A673 (cell line): ENCODE measurements around the gene EIF2AK2. TPM values are rescaled to one million over a fixed set of nuclear protein-coding genes. Genes with fewer than 3 reads are reported as not detected.

ENCODE experiments used
- BruUV-seq: library from RNA; stranded (reverse); fragments of 400-500 nt; replicated peaks from 2 replicates; lab custom pipeline; 2021; lab: Mats Ljungman, UMichigan
- CTCF ChIA-PET: fragments of 300-600 bp; sonication (Branson Sonifier 250); formaldehyde crosslinking; loops from one replicate; lab custom pipeline; 2022; ENCODE audit warnings: antibody characterized with exemption; lab: Charles Lee
- POLR2A ChIA-PET: fragments of 300-600 bp; sonication (Branson Sonifier 250); formaldehyde crosslinking; loops from one replicate; lab custom pipeline; 2022; ENCODE audit warnings: antibody characterized with exemption; ENCODE audit not compliant: low non-redundant PET; lab: Charles Lee
- DNase-seq: peaks from one replicate; pipeline ENCODE4 v3.0.0-alpha.2; 2015; ENCODE audit warnings: low spot score
- H3K27ac ChIP-seq: fragments of 200-600 bp; sonication (generic); 2 replicates; pipeline ENCODE4 v1.5.1; 2016; ENCODE audit warnings: mixed run types, low read depth, mild to moderate bottlenecking, mixed read lengths, antibody characterized with exemption, low read length; ENCODE audit not compliant: poor library complexity, severe bottlenecking
- H3K27me3 ChIP-seq: fragments of 200-600 bp; sonication (generic); replicated peaks from 2 replicates; pipeline ENCODE4 v1.6.1; 2017; ENCODE audit warnings: mixed run types, low read depth, mild to moderate bottlenecking, mixed read lengths, antibody characterized with exemption, low read length; ENCODE audit not compliant: insufficient read depth, poor library complexity
- H3K36me3 ChIP-seq: fragments of 200-600 bp; sonication (generic); 2 replicates; pipeline ENCODE4 v1.6.1; 2016; ENCODE audit warnings: mixed run types, mild to moderate bottlenecking, mixed read lengths, antibody characterized with exemption, low read length; ENCODE audit not compliant: insufficient read depth, poor library complexity, severe bottlenecking
- H3K4me1 ChIP-seq: fragments of 200-600 bp; sonication (generic); 2 replicates; pipeline ENCODE4 v1.6.1; 2017; ENCODE audit warnings: mixed run types, mild to moderate bottlenecking, mixed read lengths, antibody characterized with exemption, low read length; ENCODE audit not compliant: insufficient read depth, poor library complexity, severe bottlenecking
- H3K4me3 ChIP-seq: fragments of 200-600 bp; sonication (generic); 2 replicates; pipeline ENCODE4 v1.5.1; 2016; ENCODE audit warnings: low read depth, mixed run types, mild to moderate bottlenecking, mixed read lengths, low read length; ENCODE audit not compliant: poor library complexity, severe bottlenecking
- H3K9me3 ChIP-seq: fragments of 200-600 bp; sonication (generic); 2 replicates; pipeline ENCODE4 v1.6.1; 2016; ENCODE audit warnings: mixed run types, low read depth, mild to moderate bottlenecking, mixed read lengths, antibody characterized with exemption, low read length; ENCODE audit not compliant: poor library complexity, severe bottlenecking
- CTCF ChIP-seq: fragments of 300-800, 200-600 bp; sonication (generic); conservative IDR thresholded peaks from 2 replicates; pipeline ENCODE4 v1.5.1; 2017; ENCODE audit warnings: low read depth, mild to moderate bottlenecking, antibody characterized with exemption, low read length, moderate library complexity, mixed read lengths
- EZH2 ChIP-seq: fragments of 200-600 bp; sonication (generic); IDR thresholded peaks from 2 replicates; pipeline ENCODE4 v1.6.1; 2017; ENCODE audit warnings: borderline replicate concordance, low read depth, mild to moderate bottlenecking, mixed read lengths, antibody characterized with exemption, low read length; ENCODE audit not compliant: poor library complexity, severe bottlenecking
- intact Hi-C: fragments of 100-400 bp; cut with micrococcal nuclease; formaldehyde crosslinking; loops from one replicate; pipeline ENCODE4 v1.10.0; 2022; ENCODE audit not compliant: unreplicated experiment
- total RNA-seq: library from RNA; stranded (reverse); gene quantifications from 2 replicates; pipeline ENCODE4 v1.2.3, GENCODE V29; 2021

Gene EIF2AK2
- total RNA-seq, 1 experiment from 2014 or later, result 64.4 TPM

DNA sequence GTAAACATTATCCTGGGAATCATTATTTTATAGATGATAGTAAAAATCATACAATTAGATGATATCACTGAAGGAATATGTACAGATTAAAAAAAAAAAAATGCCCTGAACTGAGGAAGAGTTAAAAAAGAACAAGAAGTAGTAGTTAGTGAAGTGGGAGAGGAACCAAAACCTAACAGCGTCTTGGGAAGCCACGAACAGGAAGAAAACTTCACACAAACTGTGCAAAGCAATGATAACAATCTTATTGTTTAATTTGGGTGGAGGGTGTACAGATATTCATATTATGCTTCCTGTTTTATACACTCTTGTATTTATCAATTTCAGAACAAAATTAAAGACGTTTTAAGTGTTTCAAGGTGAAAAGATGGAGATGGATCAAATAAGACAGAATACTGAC is 76.1 kb downstream of the EIF2AK2 start:
- DNase-seq, result no peak
- ChIA-PET POLR2A (no interaction called here), CTCF (no interaction called here)
- no peak for TF ChIP-seq CTCF
- no peak for TF ChIP-seq EZH2
- no TSS peak for BruUV-seq
- no peak overlapping the region for H3K27ac ChIP-seq
- H3K36me3 ChIP-seq, result no peaks in the 10 kb centered on the region
- H3K9me3 ChIP-seq, result no peaks in the 10 kb centered on the region
- H3K4me1 ChIP-seq, result peaks cover 3% of the 10 kb centered on the region
- H3K27me3 ChIP-seq, result no peaks in the 10 kb centered on the region
- intact Hi-C loops, result no loop called here
- no peak overlapping the region for H3K4me3 ChIP-seq

GRCh38 chr2:37080266-37080665 is 76.5 kb downstream of the EIF2AK2 start:
- CTCF ChIA-PET, result no interaction called here
- DNase-seq, result no peak
- Histone ChIP-seq H3K36me3 (peaks cover 2% of the 10 kb centered on the region), H3K4me1 (peaks cover 3% of the 10 kb centered on the region), H3K9me3 (no peaks in the 10 kb centered on the region), H3K27me3 (no peaks in the 10 kb centered on the region), H3K27ac (no peak overlapping the region), H3K4me3 (no peak overlapping the region)
- POLR2A ChIA-PET, result no interaction called here
- no peak for TF ChIP-seq CTCF
- TF ChIP-seq EZH2, result no peak
- no TSS peak for BruUV-seq
- intact Hi-C loops, result no loop called here

- intact Hi-C loops, result loop anchor here (2.0 kb wide), 1 partner anchor 14 kb away; no protein-coding TSS in a partner anchor
- no peaks in the 10 kb centered on the region for H3K4me1 ChIP-seq
- H3K27ac ChIP-seq, result no peak overlapping the region
- ChIA-PET CTCF (no interaction called here), POLR2A (no interaction called here)
- no peak for DNase-seq
- no peaks in the 10 kb centered on the region for H3K27me3 ChIP-seq
- H3K4me3 ChIP-seq, result no peak overlapping the region
- no TSS peak for BruUV-seq
- TF ChIP-seq EZH2 (no peak), CTCF (no peak)
- H3K36me3 ChIP-seq, result peaks cover 8% of the 10 kb centered on the region
- H3K9me3 ChIP-seq, result no peaks in the 10 kb centered on the region
These were observed 85.8 kb downstream of the EIF2AK2 start for GRCh38 chr2:37070931-37071330.
